IPS DF 4.7 (cell line): ENCODE data around the gene IKZF1.
A peak's percentile ranks its signal among the peaks of the same experiment; 100 is the strongest.

Experiments
- DNase-seq: peaks from one replicate; pipeline ENCODE4 v3.0.0-alpha.2; 2013; ENCODE audit warnings: low spot score; ENCODE audit errors: extremely low read depth

The IKZF1 gene

GRCh38 chr7:50409856-50410745 is 105.6 kb downstream of the IKZF1 start:
- DNase-seq, result no peak

- DNase-seq, result no peak
Measured at GRCh38 chr7:50411332-50411731, 106.8 kb downstream of the IKZF1 start.

- no peak for DNase-seq
Measured at GRCh38 chr7:50412973-50413372, 108.5 kb downstream of the IKZF1 start.

GRCh38 chr7:50413561-50413960 is 109.0 kb downstream of the IKZF1 start:
- no peak for DNase-seq

- no peak for DNase-seq
Measured at GRCh38 chr7:50415844-50416364, 111.4 kb downstream of the IKZF1 start.

GRCh38 chr7:50416527-50417182 is 112.1 kb downstream of the IKZF1 start:
- DNase-seq, result no peak

- peak; percentile 83 for DNase-seq
Measured at GRCh38 chr7:50418086-50418515, 113.6 kb downstream of the IKZF1 start.

- DNase-seq, result no peak
Measured at GRCh38 chr7:50418526-50419290, 114.2 kb downstream of the IKZF1 start.

- DNase-seq, result no peak
Measured at GRCh38 chr7:50421043-50421442, 116.5 kb downstream of the IKZF1 start.

- no peak for DNase-seq
Measured at GRCh38 chr7:50422858-50423257, 118.3 kb downstream of the IKZF1 start.

GRCh38 chr7:50423860-50424259 is 119.3 kb downstream of the IKZF1 start:
- no peak for DNase-seq

GRCh38 chr7:50425318-50425717 is 120.8 kb downstream of the IKZF1 start:
- no peak for DNase-seq

GRCh38 chr7:50426280-50427045 is 121.9 kb downstream of the IKZF1 start:
- DNase-seq, result no peak

GRCh38 chr7:50427518-50427917 is 123.0 kb downstream of the IKZF1 start:
- DNase-seq, result no peak

- no peak for DNase-seq
Measured at GRCh38 chr7:50428911-50429310, 124.4 kb downstream of the IKZF1 start.

GRCh38 chr7:50431316-50431715 is 126.8 kb downstream of the IKZF1 start:
- no peak for DNase-seq

- DNase-seq, result no peak
Measured at GRCh38 chr7:50431722-50432305, 127.3 kb downstream of the IKZF1 start.

- no peak for DNase-seq
Measured at GRCh38 chr7:50436133-50436806, 131.8 kb downstream of the IKZF1 start.

GRCh38 chr7:50446542-50446960 is 142.0 kb downstream of the IKZF1 start:
- no peak for DNase-seq

- no peak for DNase-seq
Measured at GRCh38 chr7:50448823-50449222, 144.3 kb downstream of the IKZF1 start.
